ENCODE data around the gene GHDC.
"Not testable (repeated sequence)": the region's sequence is repeated elsewhere in the genome, so short reads cannot be mapped to it uniquely, and the experiment has no call there.

Gene GHDC

DNA sequence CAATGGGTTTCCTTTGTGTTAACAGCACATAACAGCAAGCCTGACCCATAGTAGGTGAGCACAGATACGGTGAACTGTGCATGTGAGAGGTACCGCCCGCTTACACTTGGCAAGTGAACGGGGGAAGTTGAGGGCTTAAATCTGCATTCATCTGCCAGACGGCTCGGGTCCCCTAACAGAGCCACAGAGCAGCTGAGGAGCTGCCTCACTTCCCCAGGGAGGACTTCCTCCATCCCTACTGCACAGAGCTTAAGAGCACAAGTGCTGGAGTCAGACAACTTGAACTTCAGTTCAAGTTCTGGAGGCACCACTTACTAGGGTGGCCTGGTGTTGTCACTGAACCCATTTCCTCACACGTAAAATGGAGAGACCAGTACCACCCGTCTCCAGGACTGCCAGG lies 52.9 kb downstream of the GHDC start:
- TF ChIP-seq POLR2AphosphoS5 (IDR thresholded peaks at IDR 0.05; ENCODE audit: low read depth, low read length) (no peak), TAF1 (IDR thresholded peaks at IDR 0.05; ENCODE audit: low read depth, low read length) (no peak), SPI1 (IDR thresholded peaks at IDR 0.05; ENCODE audit: low read depth, low read length) (no peak), PAX5 (IDR thresholded peaks at IDR 0.05; ENCODE audit: insufficient read depth, low read length, severe bottlenecking) (no peak)
- no peak for FAIRE-seq
- DNase-seq (ENCODE audit: insufficient read length, low spot score): no peak

DNA sequence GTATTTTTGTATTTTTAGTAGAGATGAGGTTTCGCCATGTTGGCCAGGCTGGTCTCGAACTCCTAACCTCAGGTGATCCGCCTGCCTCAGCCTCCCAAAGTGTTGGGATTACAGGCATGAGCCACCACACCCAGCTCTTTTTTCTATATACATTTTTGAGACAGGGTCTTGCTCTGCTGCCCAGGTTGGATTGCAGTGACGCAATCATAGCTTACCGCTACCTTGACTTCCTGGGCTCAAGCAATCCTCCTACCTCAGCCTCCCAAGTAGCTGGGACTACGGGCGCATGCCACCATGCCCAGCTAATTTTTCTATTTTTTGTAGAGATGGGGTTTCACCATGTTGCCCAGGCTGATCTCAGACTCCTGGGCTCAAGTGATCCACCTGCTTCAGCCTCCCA lies 53.6 kb downstream of the GHDC start:
- FAIRE-seq: not testable (repeated sequence)

More for the DNA sequence above, 53.6 kb downstream of the GHDC start:
- not testable (repeated sequence) for DNase-seq (ENCODE audit: insufficient read length, low spot score)
